Measurements from ENCODE around the gene SUCLG2.

DNA sequence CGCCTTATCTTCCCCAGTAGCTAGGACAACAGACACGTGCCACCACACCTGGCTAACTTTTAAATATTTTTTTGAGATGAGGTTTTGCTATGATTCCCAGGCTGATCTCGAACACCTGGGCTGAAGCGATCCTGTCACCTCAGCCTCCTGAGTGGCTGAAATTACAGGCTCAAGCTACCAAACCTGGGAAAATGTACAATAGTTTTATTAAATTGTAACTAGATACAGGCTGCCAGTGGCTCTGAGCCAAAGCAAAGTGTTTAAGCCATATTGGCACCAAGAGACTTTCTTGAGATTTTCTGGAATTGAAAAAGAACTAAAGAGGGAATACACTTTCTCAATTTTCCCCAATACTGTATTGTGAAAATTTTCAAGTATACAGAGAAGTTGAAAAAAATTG lies 204.3 kb downstream of the SUCLG2 start:
- no peak for TF ChIP-seq EZH2 (IDR thresholded peaks at IDR 0.05; ENCODE audit: insufficient read depth, poor library complexity, severe bottlenecking)
- TF ChIP-seq EZH2phosphoT487 (IDR thresholded peaks at IDR 0.05; ENCODE audit: insufficient read depth, low read depth): no peak
